Keratinocyte (primary cell): ENCODE results near the gene RIPK3.

Source experiments
- EZH2 ChIP-seq: IDR thresholded peaks from one replicate; pipeline ENCODE4 v1.6.1; 2012; ENCODE audit warnings: inconsistent platforms, mild to moderate bottlenecking, low read length, moderate library complexity
- TF ChIP-seq, protein P1 (sequence below), 3 experiments: IDR thresholded peaks in 1 of 3; conservative IDR thresholded peaks in 1 of 3; optimal IDR thresholded peaks in 1 of 3; 2 replicates in 2 of 3; 3 replicates in 1 of 3; pipeline versions ENCODE3 to v1.5.1; 2011; ENCODE audit warnings: low read length in 3 of 3, mild to moderate bottlenecking in 3 of 3, moderate library complexity in 2 of 3, control low read depth in 1 of 3, inconsistent platforms in 1 of 3; ENCODE audit not compliant: insufficient read depth in 2 of 3; ENCODE audit errors: extremely low read depth in 1 of 3

GRCh38 chr14:24325963-24326362 is 13.8 kb downstream of the RIPK3 start:
- TF ChIP-seq, protein P1, sequence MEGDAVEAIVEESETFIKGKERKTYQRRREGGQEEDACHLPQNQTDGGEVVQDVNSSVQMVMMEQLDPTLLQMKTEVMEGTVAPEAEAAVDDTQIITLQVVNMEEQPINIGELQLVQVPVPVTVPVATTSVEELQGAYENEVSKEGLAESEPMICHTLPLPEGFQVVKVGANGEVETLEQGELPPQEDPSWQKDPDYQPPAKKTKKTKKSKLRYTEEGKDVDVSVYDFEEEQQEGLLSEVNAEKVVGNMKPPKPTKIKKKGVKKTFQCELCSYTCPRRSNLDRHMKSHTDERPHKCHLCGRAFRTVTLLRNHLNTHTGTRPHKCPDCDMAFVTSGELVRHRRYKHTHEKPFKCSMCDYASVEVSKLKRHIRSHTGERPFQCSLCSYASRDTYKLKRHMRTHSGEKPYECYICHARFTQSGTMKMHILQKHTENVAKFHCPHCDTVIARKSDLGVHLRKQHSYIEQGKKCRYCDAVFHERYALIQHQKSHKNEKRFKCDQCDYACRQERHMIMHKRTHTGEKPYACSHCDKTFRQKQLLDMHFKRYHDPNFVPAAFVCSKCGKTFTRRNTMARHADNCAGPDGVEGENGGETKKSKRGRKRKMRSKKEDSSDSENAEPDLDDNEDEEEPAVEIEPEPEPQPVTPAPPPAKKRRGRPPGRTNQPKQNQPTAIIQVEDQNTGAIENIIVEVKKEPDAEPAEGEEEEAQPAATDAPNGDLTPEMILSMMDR (optimal IDR thresholded peaks at IDR 0.05 in 1 of 3, IDR thresholded peaks at IDR 0.05 in 1 of 3, conservative IDR thresholded peaks at IDR 0.05 in 1 of 3; ENCODE audit: extremely low read depth in 1 of 3, insufficient read depth in 2 of 3, low read length in 3 of 3): no peak
- TF ChIP-seq EZH2: no peak
